GM19193 (cell line): Measurements from ENCODE around the gene TIPIN.
A peak's percentile ranks its signal among the peaks of the same experiment; 100 is the strongest.

ENCODE experiments used
- POLR2A ChIP-seq: IDR thresholded peaks from 4 replicates; pipeline ENCODE4 v1.6.1; 2011; ENCODE audit not compliant: insufficient read depth, insufficient read length; ENCODE audit errors: extremely low read depth

TIPIN gene

DNA sequence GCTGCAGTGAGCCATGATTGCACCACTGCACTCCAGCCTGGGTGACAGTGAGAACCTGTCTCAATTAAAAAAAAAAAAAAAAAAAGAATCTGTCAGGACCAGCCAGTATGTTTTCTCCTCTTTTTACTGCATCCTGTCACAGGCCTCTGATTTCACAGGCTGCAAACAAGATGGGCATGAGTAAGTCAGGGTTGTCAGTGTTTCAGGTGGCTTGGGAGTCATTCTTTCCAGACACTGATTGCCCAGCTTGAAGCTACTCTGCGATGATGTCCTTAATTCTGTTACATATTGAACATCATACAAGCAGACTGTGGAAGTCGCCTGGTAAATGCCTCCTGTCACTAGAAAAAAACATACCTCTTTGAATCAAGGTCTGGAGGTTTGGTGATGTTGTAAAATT lies 44.3 kb downstream of the TIPIN start:
- TF ChIP-seq POLR2A: no peak

GRCh38 chr15:66310786-66311185 lies 45.7 kb downstream of the TIPIN start:
- no peak for TF ChIP-seq POLR2A

DNA sequence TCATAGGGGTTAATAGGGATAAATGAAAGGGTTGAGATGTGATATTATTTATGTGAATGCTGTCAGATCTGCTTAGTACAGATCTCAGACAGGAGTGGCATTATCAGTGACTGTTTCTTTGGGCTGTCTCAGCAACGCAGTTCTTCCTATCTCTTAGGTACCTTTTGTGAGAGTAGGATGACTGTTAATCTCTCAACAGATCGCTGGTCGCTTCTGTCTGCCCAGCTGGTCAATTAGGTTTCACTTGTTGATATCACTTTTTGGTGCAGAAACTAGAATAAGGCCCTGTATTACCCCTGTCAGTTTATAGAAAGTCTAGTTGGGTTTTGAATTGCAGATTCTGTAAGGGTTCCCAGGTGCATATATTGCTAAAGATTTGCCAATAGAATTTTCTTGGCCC lies 46.7 kb downstream of the TIPIN start:
- TF ChIP-seq POLR2A: no peak

- TF ChIP-seq POLR2A: no peak
Measured at GRCh38 chr15:66308531-66308930, 48.0 kb downstream of the TIPIN start.

DNA sequence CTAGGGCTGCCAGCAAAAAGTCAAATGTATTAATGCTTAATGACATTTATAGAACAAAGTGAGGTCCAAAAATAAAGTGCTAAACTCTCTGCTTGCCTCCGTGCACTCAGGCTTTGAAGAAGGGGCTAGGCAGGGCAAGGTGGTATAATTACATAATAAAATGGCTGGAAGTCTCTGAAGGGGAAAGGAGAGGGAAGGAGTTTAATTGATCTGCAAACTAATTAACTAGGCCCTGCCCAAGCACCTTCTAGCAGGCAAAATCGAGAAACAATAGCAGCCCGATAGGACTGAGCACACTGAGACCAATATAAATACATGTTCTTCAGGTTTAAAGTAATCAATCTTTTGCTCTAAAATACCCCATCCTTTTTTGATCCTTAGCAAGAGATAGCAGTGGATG lies 50.1 kb downstream of the TIPIN start:
- TF ChIP-seq POLR2A: no peak

DNA sequence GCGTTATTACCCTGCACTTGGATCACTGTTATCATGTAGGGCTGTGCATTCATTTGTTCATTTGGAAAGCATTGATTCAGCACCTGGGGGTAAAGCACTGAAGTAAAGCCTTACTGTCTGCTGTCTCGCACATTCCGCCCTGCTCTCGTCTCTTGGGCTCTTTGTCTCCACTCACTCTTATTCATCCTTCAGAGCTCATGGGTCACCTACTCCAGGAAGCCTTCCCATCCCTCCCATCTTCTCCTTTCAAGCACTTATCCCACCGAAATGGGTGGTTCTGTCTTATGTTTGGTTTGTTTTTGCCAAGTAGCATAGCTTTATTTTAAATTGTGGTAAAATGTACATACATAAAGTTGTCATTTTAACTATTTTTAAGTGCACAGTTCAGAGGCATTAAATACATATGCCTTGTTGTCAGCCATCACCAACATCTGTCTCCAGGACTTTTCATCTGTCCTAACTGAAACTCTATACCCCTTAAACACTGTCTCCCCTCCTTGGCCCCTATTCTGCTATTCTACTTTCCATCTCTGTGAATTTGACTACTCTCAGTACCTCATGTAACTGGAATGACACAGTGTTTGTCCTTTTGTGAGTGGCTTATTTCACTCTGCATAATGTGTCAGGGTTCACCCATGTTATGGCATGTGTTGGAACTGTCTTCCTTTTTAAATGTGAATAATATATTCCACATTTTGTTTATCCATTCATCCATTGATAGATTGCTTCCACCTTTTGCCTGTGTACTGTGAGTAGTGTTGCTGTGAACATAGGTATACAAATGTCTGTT lies 53.8 kb downstream of the TIPIN start:
- TF ChIP-seq POLR2A: no peak

- TF ChIP-seq POLR2A: no peak
Measured at GRCh38 chr15:66298803-66299251, 57.7 kb downstream of the TIPIN start.

GRCh38 chr15:66296186-66296585 lies 60.3 kb downstream of the TIPIN start:
- no peak for TF ChIP-seq POLR2A

DNA sequence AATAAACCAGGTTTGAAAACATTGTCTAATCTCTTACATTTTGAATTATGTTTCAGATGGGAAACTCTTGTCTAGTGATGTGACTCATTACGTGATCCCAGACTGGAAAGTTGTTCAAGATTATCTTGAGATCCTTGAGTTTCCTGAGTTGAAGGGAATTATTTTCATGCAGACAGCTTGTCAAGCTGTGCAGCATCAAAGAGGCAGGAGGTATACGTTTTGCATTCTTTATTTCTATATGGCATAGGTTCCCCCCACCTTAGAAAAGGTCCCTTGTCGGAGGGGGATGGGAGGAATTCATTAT lies 61.6 kb downstream of the TIPIN start:
- TF ChIP-seq POLR2A: no peak

DNA sequence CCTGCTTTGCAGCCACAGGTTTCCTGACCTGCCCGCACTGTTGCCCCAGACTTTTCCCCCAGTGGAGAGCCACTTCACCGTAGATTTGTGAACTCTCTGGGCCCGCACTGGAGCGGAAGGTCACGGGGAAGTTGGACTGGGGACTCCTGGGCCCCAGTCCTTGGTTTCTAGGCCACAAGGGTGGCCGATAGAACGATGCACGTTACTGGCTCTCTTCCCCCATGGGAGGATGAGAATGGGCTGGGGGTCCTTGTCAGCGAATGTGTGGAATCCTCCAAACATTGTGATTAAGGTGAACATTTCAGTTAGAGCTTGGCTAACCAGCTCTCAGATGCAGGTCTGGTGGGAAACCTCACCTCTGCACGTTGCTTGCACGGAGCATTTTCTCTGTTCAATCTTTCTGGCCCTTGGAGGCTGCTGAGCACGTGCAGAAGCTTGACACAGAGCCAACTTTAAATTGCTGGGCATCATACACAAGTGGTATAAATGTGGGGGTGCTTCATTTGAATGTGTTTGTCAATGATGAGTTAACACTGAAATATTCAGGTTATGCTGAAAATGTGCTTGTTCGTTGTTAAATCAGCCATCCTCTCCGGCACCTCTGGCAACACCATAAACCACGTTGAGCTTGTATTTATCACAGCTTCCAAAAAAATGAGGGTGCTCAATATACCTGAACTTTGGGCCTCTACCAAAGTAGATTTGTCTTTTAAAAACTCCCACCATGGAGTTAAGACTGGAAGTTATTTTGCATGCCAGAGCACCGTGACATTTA lies 62.1 kb downstream of the TIPIN start:
- no peak for TF ChIP-seq POLR2A

DNA sequence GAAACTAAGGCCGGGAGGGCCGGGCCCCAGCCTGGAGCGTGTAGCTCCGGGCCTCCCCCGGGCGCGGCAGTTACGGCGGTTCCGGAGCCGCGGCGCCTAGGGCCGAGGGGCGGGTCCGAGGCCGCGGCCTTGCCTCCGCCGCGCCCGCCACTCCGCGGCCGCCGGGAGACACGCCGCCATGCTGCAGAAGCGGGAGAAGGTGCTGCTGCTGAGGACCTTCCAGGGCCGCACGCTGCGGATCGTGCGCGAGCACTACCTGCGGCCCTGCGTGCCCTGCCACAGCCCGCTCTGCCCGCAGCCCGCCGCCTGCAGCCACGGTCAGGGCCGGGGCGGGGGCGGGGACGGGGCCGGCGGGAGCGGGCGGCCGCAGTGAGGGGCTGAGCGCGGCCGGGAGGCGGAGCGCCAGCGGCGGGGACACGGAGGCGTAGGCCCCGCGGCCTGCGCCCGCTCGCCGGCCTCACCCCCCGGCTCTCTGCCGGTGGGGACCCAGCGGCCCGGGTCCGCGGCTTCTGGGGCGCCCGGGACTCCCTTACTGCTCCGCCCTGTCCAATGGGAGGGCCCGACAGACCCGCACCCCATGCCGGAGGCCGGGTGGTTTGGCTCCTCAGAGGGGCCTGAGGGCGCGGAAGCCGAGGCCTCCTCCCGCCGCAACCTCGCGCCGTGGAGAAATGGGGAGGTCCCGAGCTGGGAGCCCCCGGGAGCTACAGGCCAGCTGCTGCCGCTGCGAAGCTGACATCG lies 62.9 kb downstream of the TIPIN start, which contains the start of gene DIS3L:
Gene DIS3L, plus strand, starts transcription at position 150 of the 738 bp plus-strand sequence. Its CDS starts 29 bp downstream, at position 179.
- TF ChIP-seq POLR2A: peak; percentile 74

DNA sequence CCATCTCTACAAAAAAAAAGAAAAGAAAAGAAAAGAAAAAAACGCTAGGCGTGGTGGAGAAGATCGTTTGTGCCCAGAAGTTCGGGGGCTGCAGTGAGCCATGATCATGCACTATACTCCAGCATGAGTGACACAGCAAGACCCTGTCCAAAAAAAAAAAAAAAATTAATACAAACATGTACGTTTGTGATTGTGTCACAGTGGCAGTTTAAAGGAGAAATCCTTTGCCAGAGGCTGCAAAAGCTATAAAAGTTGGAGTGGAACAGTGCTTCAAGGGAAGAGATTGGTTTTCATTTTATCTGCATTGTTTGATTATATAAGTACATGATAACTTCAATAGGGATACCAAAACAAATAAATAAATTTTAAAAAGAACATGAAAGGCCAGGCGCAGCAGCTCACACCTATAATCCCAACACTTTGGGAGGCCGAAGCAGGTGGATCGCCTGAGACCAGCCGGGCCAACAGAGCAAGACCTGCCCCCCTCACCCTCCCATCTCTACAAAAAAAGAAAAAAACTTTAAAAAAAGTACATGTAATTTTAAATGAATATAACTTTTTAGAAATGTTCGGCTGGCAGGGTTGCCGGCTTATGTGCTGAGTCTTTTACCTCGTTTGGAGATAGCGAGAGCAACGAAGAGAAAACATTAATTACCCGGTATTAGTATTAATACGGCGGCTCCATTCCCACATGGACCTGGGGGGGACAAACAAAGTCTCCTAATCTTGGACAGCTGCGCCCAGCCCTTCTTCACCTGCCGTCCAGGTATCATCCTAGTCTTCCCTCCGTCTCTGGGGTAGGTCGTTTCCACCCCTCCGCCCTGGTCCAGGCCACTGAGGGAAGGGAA lies 63.7 kb downstream of the TIPIN start:
- no peak for TF ChIP-seq POLR2A

- no peak for TF ChIP-seq POLR2A
Measured at GRCh38 chr15:66291816-66292570, 64.5 kb downstream of the TIPIN start.

GRCh38 chr15:66290518-66290917 lies 66.0 kb downstream of the TIPIN start:
- no peak for TF ChIP-seq POLR2A
